KMS-11 (cell line): ENCODE measurements around the gene HOXB2.
"Not testable (repeated sequence)": the region's sequence is repeated elsewhere in the genome, so short reads cannot be mapped to it uniquely, and the experiment has no call there.

Experiments used
- H2AFZ ChIP-seq: fragments of 200-600 bp; sonication (generic); 2 replicates; pipeline ENCODE4 v1.6.1; 2016; ENCODE audit warnings: antibody characterized with exemption, mixed run types, low read depth
- H3K27ac ChIP-seq: fragments of 200-600 bp; sonication (generic); 2 replicates; pipeline ENCODE4 v1.6.1; 2016; ENCODE audit warnings: mild to moderate bottlenecking, mixed run types
- H3K27me3 ChIP-seq: fragments of 200-600 bp; sonication (generic); 2 replicates; pipeline ENCODE4 v1.6.1; 2017; ENCODE audit warnings: mild to moderate bottlenecking, low read depth, mixed run types, moderate library complexity; ENCODE audit not compliant: insufficient read depth
- H3K36me3 ChIP-seq: fragments of 200-600 bp; sonication (generic); 2 replicates; pipeline ENCODE4 v1.6.1; 2017; ENCODE audit warnings: mild to moderate bottlenecking, mixed run types; ENCODE audit not compliant: insufficient read depth
- H3K4me1 ChIP-seq: fragments of 200-600 bp; sonication (generic); 2 replicates; pipeline ENCODE4 v1.6.1; 2016; ENCODE audit warnings: mild to moderate bottlenecking, low read depth, mixed run types; ENCODE audit not compliant: poor library complexity, severe bottlenecking
- H3K4me2 ChIP-seq: fragments of 200-600 bp; sonication (generic); 2 replicates; pipeline ENCODE4 v1.7.0; 2016; ENCODE audit warnings: mild to moderate bottlenecking, mixed run types
- H3K4me3 ChIP-seq: fragments of 200-600 bp; sonication (generic); IDR thresholded peaks from 2 replicates; pipeline ENCODE4 v1.6.1; 2017; ENCODE audit warnings: low read depth, low read length, mixed read lengths; ENCODE audit not compliant: insufficient read depth
- H3K79me2 ChIP-seq: fragments of 200-600 bp; sonication (generic); 2 replicates; pipeline ENCODE4 v1.6.1; 2016; ENCODE audit warnings: low read depth, mixed run types; ENCODE audit not compliant: insufficient read depth
- H3K9ac ChIP-seq: fragments of 200-600 bp; sonication (generic); 2 replicates; pipeline ENCODE4 v1.6.1; 2016; ENCODE audit warnings: mild to moderate bottlenecking, mixed run types
- H4K20me1 ChIP-seq: fragments of 200-600 bp; sonication (generic); 2 replicates; pipeline ENCODE4 v1.6.1; 2016; ENCODE audit warnings: mild to moderate bottlenecking, mixed run types; ENCODE audit not compliant: insufficient read depth
- CTCF ChIP-seq: fragments of 200-600 bp; sonication (generic); conservative IDR thresholded peaks from 2 replicates; pipeline ENCODE4 v1.6.1; 2017; ENCODE audit warnings: low read depth, mild to moderate bottlenecking, antibody characterized with exemption, low read length, moderate library complexity, mixed read lengths

Gene HOXB2

GRCh38 chr17:48513097-48513496, 31.8 kb downstream of the HOXB2 start:
- H3K4me1 ChIP-seq, result peaks cover 60% of the 10 kb centered on the region
- H3K4me3 ChIP-seq, result no peak overlapping the region
- H4K20me1 ChIP-seq, result no peaks in the 10 kb centered on the region
- TF ChIP-seq CTCF, result no peak
- no peaks in the 10 kb centered on the region for H3K36me3 ChIP-seq
- H3K9ac ChIP-seq, result no peak overlapping the region
- H3K27ac ChIP-seq, result no peak overlapping the region
- no peaks in the 10 kb centered on the region for H3K79me2 ChIP-seq
- no peaks in the 10 kb centered on the region; the same call in 1 of the 2 replicates for H3K27me3 ChIP-seq
- H3K4me2 ChIP-seq, result peak overlapping the region; percentile 14
- H2AFZ ChIP-seq, result no peak overlapping the region

GRCh38 chr17:48510761-48511604, 33.9 kb downstream of the HOXB2 start:
- no peak for TF ChIP-seq CTCF
- Histone ChIP-seq H3K79me2 (no peaks in the 10 kb centered on the region), H3K4me2 (peak overlapping the region; percentile 74), H3K36me3 (no peaks in the 10 kb centered on the region), H3K4me1 (peaks cover 81% of the 10 kb centered on the region), H2AFZ (no peak overlapping the region), H4K20me1 (no peaks in the 10 kb centered on the region), H3K27me3 (no peaks in the 10 kb centered on the region), H3K27ac (peak overlapping the region; percentile 79), H3K9ac (peak overlapping the region; percentile 9; the same call in 1 of the 2 replicates), H3K4me3 (no peak overlapping the region)

- H3K4me1 ChIP-seq, result peaks cover 87% of the 10 kb centered on the region
- no peak overlapping the region for H3K4me3 ChIP-seq
- no peak for TF ChIP-seq CTCF
- no peaks in the 10 kb centered on the region for H4K20me1 ChIP-seq
- no peak overlapping the region for H2AFZ ChIP-seq
- no peak overlapping the region for H3K9ac ChIP-seq
- no peaks in the 10 kb centered on the region for H3K36me3 ChIP-seq
- no peaks in the 10 kb centered on the region for H3K27me3 ChIP-seq
- peak overlapping the region; percentile 74 for H3K4me2 ChIP-seq
- no peaks in the 10 kb centered on the region for H3K79me2 ChIP-seq
- peak overlapping the region; percentile 79 for H3K27ac ChIP-seq
Measured at GRCh38 chr17:48510381-48510760, 34.5 kb downstream of the HOXB2 start.

GRCh38 chr17:48509708-48510107, 35.2 kb downstream of the HOXB2 start:
- not testable (repeated sequence) for H3K4me2 ChIP-seq, H3K4me3 ChIP-seq, H3K27ac ChIP-seq, H3K79me2 ChIP-seq, H4K20me1 ChIP-seq, H3K27me3 ChIP-seq, H3K9ac ChIP-seq, H3K36me3 ChIP-seq, H2AFZ ChIP-seq
- peaks cover 94% of the 10 kb centered on the region for H3K4me1 ChIP-seq

GRCh38 chr17:48506246-48506645, 38.7 kb downstream of the HOXB2 start:
- Histone ChIP-seq H4K20me1 (no peaks in the 10 kb centered on the region), H3K4me1 (peaks cover 67% of the 10 kb centered on the region), H3K36me3 (no peaks in the 10 kb centered on the region), H3K79me2 (no peaks in the 10 kb centered on the region), H2AFZ (peak overlapping the region; percentile 18; the same call in 1 of the 2 replicates), H3K9ac (peak overlapping the region; percentile 25; the same call in 1 of the 2 replicates), H3K4me2 (peak overlapping the region; percentile 49), H3K27me3 (no peaks in the 10 kb centered on the region), H3K27ac (peak overlapping the region; percentile 63), H3K4me3 (no peak overlapping the region)
- peak; percentile 22; the same call in 1 of the 2 replicates for TF ChIP-seq CTCF
